HCT116 (cell line): Measurements from ENCODE around the gene ETHE1. TPM values are rescaled to one million over a fixed set of nuclear protein-coding genes. Genes with fewer than 3 reads are reported as not detected.

ENCODE experiments used
- ATAC-seq: fragments of 200-7000 bp; cut with Tn5 transposase; 2 replicates; pipeline ENCODE4 v1.9.1; 2020; ENCODE audit warnings: mild to moderate bottlenecking, moderate library complexity
- BruUV-seq: library from RNA; stranded (reverse); fragments of 400-500 nt; replicated peaks from 2 replicates; lab custom pipeline; 2021; lab: Mats Ljungman, UMichigan
- CTCF ChIA-PET: fragments of 300-600 bp; sonication (Branson Sonifier 250); formaldehyde crosslinking; loops from one replicate; lab custom pipeline; 2021; ENCODE audit warnings: antibody characterized with exemption; lab: Charles Lee
- POLR2A ChIA-PET: fragments of 300-600, 350-600 bp; sonication (Branson Sonifier 250); formaldehyde crosslinking; loops from one replicate; lab custom pipeline; 2021; ENCODE audit warnings: antibody characterized with exemption; lab: Charles Lee
- RAD21 ChIA-PET, 2 experiments: fragments of 300-600 bp; sonication (Branson Sonifier 250); formaldehyde crosslinking; loops; one replicate each; lab custom pipeline; 2023; ENCODE audit warnings: low total read pairs in 2 of 2; ENCODE audit not compliant: uncharacterized antibody in 2 of 2, unreplicated experiment in 2 of 2, low non-redundant PET in 1 of 2; lab: Charles Lee
- DNase-seq: peaks from one replicate; pipeline ENCODE4 v3.0.0-alpha.2; 2010; ENCODE audit warnings: low read depth, low spot score
- H2AFZ ChIP-seq: fragments of 200-600 bp; shearing (Covaris generic), sonication (generic); 2 replicates; pipeline ENCODE4 v1.6.1; 2017; ENCODE audit warnings: low read depth, mixed run types, mixed read lengths, antibody characterized with exemption, low read length; ENCODE audit not compliant: poor library complexity, severe bottlenecking
- H3K27ac ChIP-seq: 2 replicates; pipeline ENCODE4 v1.5.1; 2012; ENCODE audit warnings: low read depth, low read length
- H3K27me3 ChIP-seq: fragments of 200-600 bp; sonication (generic); 2 replicates; pipeline ENCODE4 v1.6.1; 2016; ENCODE audit warnings: mixed run types, low read length, mixed read lengths; ENCODE audit not compliant: insufficient read depth
- H3K36me3 ChIP-seq, 2 experiments: fragments of 200-500 bp in 1 of 2; fragments of 200-600 bp in 1 of 2; sonication (Bioruptor generic) in 1 of 2; sonication (generic) in 1 of 2; 2 replicates each; pipeline versions ENCODE4 v1.5.1 to v1.6.1; 2014 to 2016; ENCODE audit warnings: low read length in 2 of 2, inconsistent platforms in 1 of 2, mixed read lengths in 1 of 2, mixed run types in 1 of 2; ENCODE audit not compliant: insufficient read depth in 2 of 2, control insufficient read depth in 1 of 2
- H3K4me1 ChIP-seq, 2 experiments: fragments of 200-600 bp in 1 of 2; sonication (generic) in 1 of 2; 2 replicates each; pipeline versions ENCODE4 v1.5.1 to v1.6.1; 2012 to 2017; ENCODE audit warnings: low read length in 2 of 2, inconsistent platforms in 1 of 2, mild to moderate bottlenecking in 1 of 2, mixed read lengths in 1 of 2, mixed run types in 1 of 2, moderate library complexity in 1 of 2; ENCODE audit not compliant: insufficient read depth in 2 of 2, control insufficient read depth in 1 of 2
- H3K4me2 ChIP-seq: fragments of 200-600 bp; sonication (generic); 2 replicates; pipeline ENCODE4 v1.6.1; 2017; ENCODE audit warnings: mixed run types, low read length, mixed read lengths
- H3K4me3 ChIP-seq, 2 experiments: fragments of 200-600 bp in 1 of 2; sonication (generic) in 1 of 2; replicated peaks in 1 of 2; 2 replicates each; pipeline ENCODE4 v1.5.1; 2011 to 2016; ENCODE audit warnings: low read length in 2 of 2, control low read depth in 1 of 2, low read depth in 1 of 2, mild to moderate bottlenecking in 1 of 2, mixed read lengths in 1 of 2, mixed run types in 1 of 2
- H3K79me2 ChIP-seq: fragments of 200-600 bp; sonication (generic); 2 replicates; pipeline ENCODE4 v1.6.1; 2017; ENCODE audit warnings: mild to moderate bottlenecking, mixed run types, low read length, moderate library complexity, mixed read lengths; ENCODE audit not compliant: insufficient read depth
- H3K9ac ChIP-seq: fragments of 200-600 bp; sonication (generic); 2 replicates; pipeline ENCODE4 v1.6.1; 2016; ENCODE audit warnings: low read length, mixed read lengths
- H3K9me2 ChIP-seq: fragments of 200-600 bp; sonication (generic), shearing (Covaris generic); 2 replicates; pipeline ENCODE4 v1.6.1; 2017; ENCODE audit warnings: mixed run types, mild to moderate bottlenecking, moderate library complexity; ENCODE audit not compliant: insufficient read depth
- H3K9me3 ChIP-seq, 2 experiments: fragments of 200-500 bp in 1 of 2; fragments of 200-600 bp in 1 of 2; sonication (Bioruptor generic) in 1 of 2; sonication (generic) in 1 of 2; 2 replicates each; pipeline ENCODE4 v1.6.1; 2014 to 2017; ENCODE audit warnings: low read length in 2 of 2, mixed read lengths in 2 of 2, inconsistent platforms in 1 of 2, low read depth in 1 of 2, mild to moderate bottlenecking in 1 of 2, mixed run types in 1 of 2, moderate library complexity in 1 of 2; ENCODE audit not compliant: control insufficient read depth in 1 of 2, insufficient read depth in 1 of 2
- H4K20me1 ChIP-seq: fragments of 200-600 bp; sonication (generic), shearing (Covaris generic); 2 replicates; pipeline ENCODE4 v1.6.1; 2017; ENCODE audit warnings: mixed run types, mild to moderate bottlenecking, moderate library complexity; ENCODE audit not compliant: insufficient read depth
- CBX3 ChIP-seq: IDR thresholded peaks from 2 replicates; pipeline ENCODE4 v1.6.1; 2012; ENCODE audit warnings: low read depth
- CTCF ChIP-seq, 3 experiments: fragments of 200-600 bp in 1 of 3; sonication (generic) in 1 of 3; IDR thresholded peaks in 2 of 3; conservative IDR thresholded peaks in 1 of 3; 2 replicates each; pipeline ENCODE4 v1.5.1; 2012 to 2017; ENCODE audit warnings: low read depth in 2 of 3, low read length in 2 of 3, antibody characterized with exemption in 1 of 3, borderline replicate concordance in 1 of 3, control low read depth in 1 of 3, mild to moderate bottlenecking in 1 of 3, mixed read lengths in 1 of 3, mixed run types in 1 of 3, moderate library complexity in 1 of 3; ENCODE audit not compliant: insufficient read depth in 1 of 3
- EGR1 ChIP-seq: IDR thresholded peaks from 2 replicates; pipeline ENCODE4 v1.6.1; 2012; ENCODE audit warnings: low read depth
- ELF1 ChIP-seq: IDR thresholded peaks from 2 replicates; pipeline ENCODE4 v1.6.1; 2012; ENCODE audit warnings: low read depth, borderline replicate concordance
- EZH2 ChIP-seq: fragments of 200-600 bp; sonication (generic); IDR thresholded peaks from 2 replicates; pipeline ENCODE4 v1.6.1; 2017; ENCODE audit warnings: antibody characterized with exemption, mixed run types
- EZH2phosphoT487 ChIP-seq: fragments of 200-600 bp; IDR thresholded peaks from 2 replicates; pipeline ENCODE4 v1.6.1; 2018; ENCODE audit warnings: antibody characterized with exemption, borderline replicate concordance
- FOSL1 ChIP-seq: IDR thresholded peaks from 2 replicates; pipeline ENCODE4 v1.6.1; 2012; ENCODE audit warnings: low read depth
- JUND ChIP-seq: IDR thresholded peaks from 2 replicates; pipeline ENCODE4 v1.6.1; 2012
- POLR2A ChIP-seq: IDR thresholded peaks from 2 replicates; pipeline ENCODE4 v1.7.0; 2011; ENCODE audit warnings: borderline replicate concordance; ENCODE audit not compliant: insufficient read depth, insufficient read length; ENCODE audit errors: extremely low read depth
- POLR2AphosphoS5 ChIP-seq: IDR thresholded peaks from 2 replicates; pipeline ENCODE4 v1.6.1; 2011; ENCODE audit warnings: mild to moderate bottlenecking, low read depth, low read length, moderate library complexity
- RAD21 ChIP-seq: IDR thresholded peaks from 2 replicates; pipeline ENCODE4 v1.6.1; 2012; ENCODE audit warnings: low read depth, mild to moderate bottlenecking
- SIN3A ChIP-seq: IDR thresholded peaks from 2 replicates; pipeline ENCODE4 v1.6.1; 2012; ENCODE audit warnings: low read depth
- SP1 ChIP-seq: IDR thresholded peaks from 2 replicates; pipeline ENCODE4 v1.6.1; 2012; ENCODE audit warnings: low read depth
- SRF ChIP-seq: IDR thresholded peaks from 2 replicates; pipeline ENCODE4 v1.6.1; 2012; ENCODE audit warnings: low read depth
- TCF7L2 ChIP-seq: IDR thresholded peaks from 2 replicates; pipeline ENCODE4 v1.7.0; 2011; ENCODE audit warnings: borderline replicate concordance, inconsistent platforms; ENCODE audit not compliant: insufficient read depth, insufficient read length; ENCODE audit errors: extremely low read depth
- YY1 ChIP-seq: IDR thresholded peaks from 2 replicates; pipeline ENCODE4 v1.6.1; 2011; ENCODE audit warnings: low read length, low read depth, moderate library complexity, mild to moderate bottlenecking; ENCODE audit not compliant: insufficient replicate concordance; ENCODE audit errors: extremely low read depth
- ZFX ChIP-seq: fragments of 450-650 bp; IDR thresholded peaks from 2 replicates; pipeline ENCODE4 v1.6.1; 2017
- intact Hi-C: fragments of 100-400 bp; cut with micrococcal nuclease; formaldehyde crosslinking; loops from 2 replicates; pipeline ENCODE4 v1.10.0; 2022
- total RNA-seq: library from RNA; stranded (reverse); gene quantifications from one replicate; pipeline ENCODE4 v1.2.1, GENCODE V29; 2021; ENCODE audit not compliant: unreplicated experiment
- TF ChIP-seq, protein P1 (sequence below): IDR thresholded peaks from 2 replicates; pipeline ENCODE4 v1.6.1; 2011; ENCODE audit warnings: mild to moderate bottlenecking, low read length, moderate library complexity; ENCODE audit not compliant: insufficient replicate concordance; ENCODE audit errors: extremely low read depth
- TF ChIP-seq, protein P2 (sequence below): IDR thresholded peaks from 2 replicates; pipeline ENCODE4 v1.6.1; 2012
- TF ChIP-seq, protein P3 (sequence below): IDR thresholded peaks from 2 replicates; pipeline ENCODE4 v1.6.1; 2012

The ETHE1 gene
- total RNA-seq, 1 experiment from 2014 or later, result 64.3 TPM

GRCh38 chr19:43554317-43554895 lies 27.4 kb upstream of the ETHE1 start (continued):
- TF ChIP-seq, protein P1, sequence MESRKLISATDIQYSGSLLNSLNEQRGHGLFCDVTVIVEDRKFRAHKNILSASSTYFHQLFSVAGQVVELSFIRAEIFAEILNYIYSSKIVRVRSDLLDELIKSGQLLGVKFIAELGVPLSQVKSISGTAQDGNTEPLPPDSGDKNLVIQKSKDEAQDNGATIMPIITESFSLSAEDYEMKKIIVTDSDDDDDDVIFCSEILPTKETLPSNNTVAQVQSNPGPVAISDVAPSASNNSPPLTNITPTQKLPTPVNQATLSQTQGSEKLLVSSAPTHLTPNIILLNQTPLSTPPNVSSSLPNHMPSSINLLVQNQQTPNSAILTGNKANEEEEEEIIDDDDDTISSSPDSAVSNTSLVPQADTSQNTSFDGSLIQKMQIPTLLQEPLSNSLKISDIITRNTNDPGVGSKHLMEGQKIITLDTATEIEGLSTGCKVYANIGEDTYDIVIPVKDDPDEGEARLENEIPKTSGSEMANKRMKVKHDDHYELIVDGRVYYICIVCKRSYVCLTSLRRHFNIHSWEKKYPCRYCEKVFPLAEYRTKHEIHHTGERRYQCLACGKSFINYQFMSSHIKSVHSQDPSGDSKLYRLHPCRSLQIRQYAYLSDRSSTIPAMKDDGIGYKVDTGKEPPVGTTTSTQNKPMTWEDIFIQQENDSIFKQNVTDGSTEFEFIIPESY, result no peak
- TF ChIP-seq SP1 (no peak), CBX3 (no peak), SIN3A (no peak), RAD21 (no peak), FOSL1 (no peak), EZH2phosphoT487 (no peak), ZFX (no peak), JUND (no peak), YY1 (no peak), SRF (no peak), EGR1 (no peak), POLR2AphosphoS5 (no peak), TCF7L2 (no peak)
- TF ChIP-seq, all 23 proteins: peak for 0

GRCh38 chr19:43553656-43554055 lies 26.7 kb upstream of the ETHE1 start:
- DNase-seq, result no peak
- H3K36me3 ChIP-seq, result peaks cover 5 to 10% of the 10 kb centered on the region in 2 experiments; a peak in 3 of 4 replicates
- no peaks in the 10 kb centered on the region for H4K20me1 ChIP-seq
- ChIA-PET POLR2A (no interaction called here), RAD21 (no interaction called here), CTCF (interaction anchor here (0.9 kb wide), 1 partner anchor 29 kb away, joined by 3 read pairs; no protein-coding TSS in a partner anchor)
- no peaks in the 10 kb centered on the region for H3K79me2 ChIP-seq
- H3K9ac ChIP-seq, result no peak overlapping the region
- H3K4me2 ChIP-seq, result no peak overlapping the region
- H2AFZ ChIP-seq, result no peak overlapping the region
- H3K27ac ChIP-seq, result no peak overlapping the region
- intact Hi-C loops, result no loop called here
- no peak overlapping the region for H3K4me3 ChIP-seq
- BruUV-seq, result no TSS peak
- H3K9me2 ChIP-seq, result no peaks in the 10 kb centered on the region
- ATAC-seq, result no peak
- no peaks in the 10 kb centered on the region for H3K9me3 ChIP-seq
- no peaks in the 10 kb centered on the region for H3K27me3 ChIP-seq
- no peaks in the 10 kb centered on the region for H3K4me1 ChIP-seq
- TF ChIP-seq ZFX, result no peak
- no peak for TF ChIP-seq POLR2AphosphoS5
- TF ChIP-seq POLR2A, result no peak
- TF ChIP-seq, protein P2, sequence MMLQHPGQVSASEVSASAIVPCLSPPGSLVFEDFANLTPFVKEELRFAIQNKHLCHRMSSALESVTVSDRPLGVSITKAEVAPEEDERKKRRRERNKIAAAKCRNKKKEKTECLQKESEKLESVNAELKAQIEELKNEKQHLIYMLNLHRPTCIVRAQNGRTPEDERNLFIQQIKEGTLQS, result no peak
- no peak for TF ChIP-seq EZH2
- no peak for TF ChIP-seq CBX3
- TF ChIP-seq, protein P3, sequence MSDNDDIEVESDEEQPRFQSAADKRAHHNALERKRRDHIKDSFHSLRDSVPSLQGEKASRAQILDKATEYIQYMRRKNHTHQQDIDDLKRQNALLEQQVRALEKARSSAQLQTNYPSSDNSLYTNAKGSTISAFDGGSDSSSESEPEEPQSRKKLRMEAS, result no peak
- no peak for TF ChIP-seq JUND
- no peak for TF ChIP-seq RAD21
- TF ChIP-seq ELF1, result no peak
- no peak for TF ChIP-seq CTCF (IDR thresholded peaks at IDR 0.05 in 2 of 3, conservative IDR thresholded peaks at IDR 0.05 in 1 of 3; ENCODE audit: borderline replicate concordance in 1 of 3, insufficient read depth in 1 of 3, low read depth in 2 of 3, low read length in 2 of 3)
- no peak for TF ChIP-seq SIN3A
